Activated naive CD8-positive, alpha-beta T cell (primary cell): ENCODE data around the gene CHAMP1.
"Not testable (repeated sequence)": the region's sequence is repeated elsewhere in the genome, so short reads cannot be mapped to it uniquely, and the experiment has no call there.

Experiments
- H3K27ac Mint-ChIP-seq: one replicate; pipeline ENCODE4 v1.8.0; 2021; ENCODE audit warnings: mixed read lengths
- H3K27me3 Mint-ChIP-seq: one replicate; pipeline ENCODE4 v1.8.0; 2021; ENCODE audit warnings: mixed read lengths
- H3K36me3 Mint-ChIP-seq: one replicate; pipeline ENCODE4 v1.8.0; 2021; ENCODE audit warnings: mixed read lengths
- H3K4me1 Mint-ChIP-seq: one replicate; pipeline ENCODE4 v1.8.0; 2021; ENCODE audit warnings: low read depth, mixed read lengths
- H3K4me3 Mint-ChIP-seq: one replicate; pipeline ENCODE4 v1.8.0; 2021; ENCODE audit warnings: mild to moderate bottlenecking, mixed read lengths
- H3K9me3 Mint-ChIP-seq: one replicate; pipeline ENCODE4 v1.8.0; 2021; ENCODE audit warnings: low read depth, mixed read lengths

The CHAMP1 gene

DNA sequence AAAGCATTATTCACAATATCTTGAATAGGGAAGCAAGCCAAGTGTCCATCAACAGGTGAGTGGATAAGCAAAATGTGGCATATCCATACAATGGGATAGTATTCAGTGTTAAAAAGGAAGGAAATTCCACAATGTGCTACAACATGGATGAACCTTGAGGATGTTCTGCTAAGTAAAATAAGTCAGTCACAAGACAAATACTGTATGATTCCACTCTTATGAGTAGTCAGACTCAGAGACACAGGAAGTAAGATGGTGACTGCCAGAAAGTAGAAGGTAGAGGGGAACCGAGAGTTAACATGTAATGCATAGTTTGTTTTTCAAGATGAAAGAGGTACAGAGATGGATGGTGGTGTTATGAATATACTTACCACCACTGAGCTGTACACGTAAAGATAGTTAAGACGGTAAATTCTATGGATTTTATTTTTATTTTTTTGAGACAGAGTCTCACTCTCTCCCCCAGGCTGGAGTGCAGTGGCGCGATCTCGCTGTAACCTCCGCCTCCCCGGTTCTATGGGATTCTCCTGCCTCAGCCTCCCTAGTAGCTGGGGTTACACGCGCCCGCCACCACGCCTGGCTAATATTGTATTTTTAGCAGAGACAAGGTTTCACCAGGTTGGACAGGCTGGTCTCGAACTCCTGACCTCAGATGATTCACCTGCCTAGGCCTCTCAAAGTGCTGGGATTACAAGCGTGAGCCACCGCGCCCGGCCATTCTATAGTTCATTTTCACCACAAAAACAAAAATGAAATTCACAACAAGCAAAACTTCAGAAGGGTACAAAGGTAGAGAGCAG lies 1.0 kb upstream of the CHAMP1 start:
- no peaks in the 10 kb centered on the region for H3K9me3 Mint-ChIP-seq
- peak overlapping the region; percentile 96 for H3K27ac Mint-ChIP-seq
- peak overlapping the region; percentile 94 for H3K4me3 Mint-ChIP-seq
- H3K4me1 Mint-ChIP-seq, result peaks cover 41% of the 10 kb centered on the region
- no peaks in the 10 kb centered on the region for H3K27me3 Mint-ChIP-seq
- peaks cover 3% of the 10 kb centered on the region for H3K36me3 Mint-ChIP-seq

DNA sequence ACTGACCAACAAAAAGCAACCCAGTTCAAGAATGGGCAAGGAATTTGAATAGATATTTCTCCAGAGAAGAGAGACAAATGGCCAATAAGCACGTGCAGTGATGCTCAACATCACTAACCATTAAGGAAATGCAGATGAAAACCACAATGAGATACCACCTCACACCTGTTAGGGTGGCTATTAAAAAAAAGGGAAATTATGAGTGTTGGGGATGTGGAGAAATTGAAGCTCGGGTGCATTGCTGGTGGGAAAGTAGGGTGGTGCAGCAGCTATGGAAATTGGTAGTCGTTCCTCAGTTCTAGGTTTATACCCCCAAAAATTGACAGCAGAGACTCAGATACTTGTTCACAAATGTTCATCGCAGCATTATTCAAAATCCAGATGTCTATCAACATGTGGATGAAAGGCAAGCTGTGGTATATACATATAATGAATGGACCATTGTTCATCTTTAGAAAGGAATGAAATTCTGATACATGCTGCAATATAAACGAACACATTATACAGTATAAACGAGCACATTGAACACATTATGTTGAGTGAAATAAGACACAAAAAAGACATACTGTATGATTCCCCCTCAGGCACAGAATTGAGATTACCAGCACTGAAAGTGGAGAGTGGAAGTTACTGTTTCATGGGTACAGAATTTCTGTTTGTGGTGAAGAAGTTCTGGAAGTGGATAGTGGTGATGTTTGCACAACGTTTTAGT lies 927 bp downstream of the CHAMP1 start:
- H3K4me1 Mint-ChIP-seq, result peaks cover 60% of the 10 kb centered on the region
- peak overlapping the region; percentile 91 for H3K4me3 Mint-ChIP-seq
- H3K27ac Mint-ChIP-seq, result peak overlapping the region; percentile 93
- peaks cover 9% of the 10 kb centered on the region for H3K36me3 Mint-ChIP-seq
- H3K9me3 Mint-ChIP-seq, result no peaks in the 10 kb centered on the region
- no peaks in the 10 kb centered on the region for H3K27me3 Mint-ChIP-seq

GRCh38 chr13:114318624-114319023 lies 4.3 kb downstream of the CHAMP1 start:
- Mint-ChIP-seq H3K36me3 (peaks cover 15% of the 10 kb centered on the region), H3K4me3 (no peak overlapping the region), H3K9me3 (no peaks in the 10 kb centered on the region), H3K27ac (peak overlapping the region; percentile 61), H3K27me3 (no peaks in the 10 kb centered on the region), H3K4me1 (peaks cover 52% of the 10 kb centered on the region)

- Mint-ChIP-seq H3K36me3 (peaks cover 20% of the 10 kb centered on the region), H3K4me3 (no peak overlapping the region)
These were observed 5.2 kb downstream of the CHAMP1 start for GRCh38 chr13:114319441-114319913.

GRCh38 chr13:114320065-114320464 lies 5.8 kb downstream of the CHAMP1 start:
- Mint-ChIP-seq H3K4me3 (no peak overlapping the region), H3K4me1 (peaks cover 48% of the 10 kb centered on the region), H3K27me3 (no peaks in the 10 kb centered on the region), H3K9me3 (no peaks in the 10 kb centered on the region), H3K36me3 (peaks cover 20% of the 10 kb centered on the region), H3K27ac (peak overlapping the region; percentile 61)

More at GRCh38 chr13:114319441-114319913, 5.2 kb downstream of the CHAMP1 start:
- Mint-ChIP-seq H3K4me1 (peaks cover 51% of the 10 kb centered on the region), H3K9me3 (no peaks in the 10 kb centered on the region), H3K27ac (peak overlapping the region; percentile 61), H3K27me3 (no peaks in the 10 kb centered on the region)

- peaks cover 22% of the 10 kb centered on the region for H3K36me3 Mint-ChIP-seq
- H3K27ac Mint-ChIP-seq, result no peak overlapping the region
- H3K4me3 Mint-ChIP-seq, result no peak overlapping the region
- H3K4me1 Mint-ChIP-seq, result peaks cover 48% of the 10 kb centered on the region
- no peaks in the 10 kb centered on the region for H3K9me3 Mint-ChIP-seq
- H3K27me3 Mint-ChIP-seq, result no peaks in the 10 kb centered on the region
These were observed 7.0 kb downstream of the CHAMP1 start for GRCh38 chr13:114321256-114321655.

DNA sequence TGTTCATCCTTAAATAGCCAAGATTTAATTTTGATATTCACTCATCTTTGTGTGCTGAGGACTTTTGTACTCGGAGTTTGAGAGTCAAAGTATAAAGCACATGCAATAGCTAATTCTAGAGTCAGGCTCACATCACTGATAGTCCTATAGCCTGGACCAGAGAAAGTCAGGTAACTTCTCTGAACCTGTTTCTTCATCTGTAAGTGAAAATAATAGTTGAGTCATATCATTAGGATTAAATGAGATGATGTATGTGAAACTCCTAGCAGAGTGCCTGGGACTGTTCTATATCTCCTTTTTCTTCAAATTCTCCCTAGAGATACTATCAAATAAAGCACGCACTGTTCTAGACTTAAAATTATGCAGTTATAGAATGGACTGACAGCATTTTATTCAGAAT lies 9.0 kb downstream of the CHAMP1 start:
- H3K27me3 Mint-ChIP-seq, result no peaks in the 10 kb centered on the region
- no peak overlapping the region for H3K4me3 Mint-ChIP-seq
- no peak overlapping the region for H3K27ac Mint-ChIP-seq
- H3K4me1 Mint-ChIP-seq, result peaks cover 48% of the 10 kb centered on the region
- no peaks in the 10 kb centered on the region for H3K9me3 Mint-ChIP-seq
- peaks cover 25% of the 10 kb centered on the region for H3K36me3 Mint-ChIP-seq

DNA sequence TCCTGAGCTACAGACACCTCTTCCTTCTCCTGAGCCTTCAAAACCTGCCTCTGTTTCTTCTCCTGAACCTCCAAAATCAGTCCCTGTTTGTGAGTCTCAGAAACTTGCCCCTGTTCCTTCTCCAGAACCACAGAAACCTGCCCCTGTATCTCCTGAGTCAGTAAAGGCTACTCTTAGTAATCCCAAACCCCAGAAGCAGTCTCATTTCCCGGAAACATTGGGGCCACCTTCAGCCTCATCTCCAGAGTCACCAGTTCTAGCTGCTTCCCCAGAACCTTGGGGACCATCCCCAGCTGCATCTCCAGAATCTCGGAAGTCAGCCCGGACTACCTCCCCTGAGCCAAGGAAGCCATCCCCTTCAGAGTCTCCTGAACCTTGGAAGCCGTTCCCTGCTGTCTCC lies 10.0 kb downstream of the CHAMP1 start:
- H3K9me3 Mint-ChIP-seq, result no peaks in the 10 kb centered on the region
- peak overlapping the region; percentile 38 for H3K27ac Mint-ChIP-seq
- peaks cover 25% of the 10 kb centered on the region for H3K36me3 Mint-ChIP-seq
- no peaks in the 10 kb centered on the region for H3K27me3 Mint-ChIP-seq
- peaks cover 38% of the 10 kb centered on the region for H3K4me1 Mint-ChIP-seq
- no peak overlapping the region for H3K4me3 Mint-ChIP-seq

DNA sequence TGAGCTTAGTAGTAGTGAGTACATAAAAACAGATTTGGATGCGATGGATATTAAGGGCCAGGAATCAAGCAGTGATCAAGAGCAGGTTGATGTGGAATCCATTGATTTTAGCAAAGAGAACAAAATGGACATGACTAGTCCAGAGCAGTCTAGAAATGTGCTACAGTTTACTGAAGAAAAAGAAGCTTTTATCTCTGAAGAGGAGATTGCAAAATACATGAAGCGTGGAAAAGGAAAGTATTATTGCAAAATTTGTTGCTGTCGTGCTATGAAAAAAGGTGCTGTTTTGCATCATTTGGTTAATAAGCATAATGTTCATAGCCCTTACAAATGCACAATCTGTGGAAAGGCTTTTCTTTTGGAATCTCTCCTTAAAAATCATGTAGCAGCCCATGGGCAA lies 11.4 kb downstream of the CHAMP1 start:
- Mint-ChIP-seq H3K27me3 (no peaks in the 10 kb centered on the region), H3K27ac (no peak overlapping the region), H3K9me3 (no peaks in the 10 kb centered on the region), H3K36me3 (peaks cover 19% of the 10 kb centered on the region), H3K4me1 (peaks cover 27% of the 10 kb centered on the region), H3K4me3 (no peak overlapping the region)

DNA sequence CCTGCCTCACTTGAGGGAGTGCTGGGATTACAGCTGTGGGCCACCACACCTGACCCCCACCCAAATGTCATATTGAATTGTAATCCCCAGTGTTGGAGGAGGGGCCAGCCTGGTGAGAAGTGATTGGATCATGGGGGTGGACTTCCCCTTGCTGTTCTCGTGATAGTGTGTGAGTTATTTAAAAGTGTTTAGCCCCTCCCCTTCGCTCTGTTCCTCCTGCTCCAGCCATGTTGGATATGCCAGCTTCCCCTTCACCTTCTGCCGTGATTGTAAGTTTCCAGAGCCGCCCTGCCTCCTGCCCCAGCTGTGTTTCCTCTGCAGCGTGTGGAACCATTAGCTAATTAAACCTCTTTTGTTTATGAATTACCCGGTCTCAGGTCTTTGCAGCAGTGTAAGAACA lies 13.7 kb downstream of the CHAMP1 start:
- Mint-ChIP-seq H3K4me3 (no peak overlapping the region), H3K4me1 (peaks cover 27% of the 10 kb centered on the region), H3K27me3 (no peaks in the 10 kb centered on the region), H3K36me3 (peaks cover 13% of the 10 kb centered on the region), H3K9me3 (no peaks in the 10 kb centered on the region), H3K27ac (peak overlapping the region; percentile 50)

DNA sequence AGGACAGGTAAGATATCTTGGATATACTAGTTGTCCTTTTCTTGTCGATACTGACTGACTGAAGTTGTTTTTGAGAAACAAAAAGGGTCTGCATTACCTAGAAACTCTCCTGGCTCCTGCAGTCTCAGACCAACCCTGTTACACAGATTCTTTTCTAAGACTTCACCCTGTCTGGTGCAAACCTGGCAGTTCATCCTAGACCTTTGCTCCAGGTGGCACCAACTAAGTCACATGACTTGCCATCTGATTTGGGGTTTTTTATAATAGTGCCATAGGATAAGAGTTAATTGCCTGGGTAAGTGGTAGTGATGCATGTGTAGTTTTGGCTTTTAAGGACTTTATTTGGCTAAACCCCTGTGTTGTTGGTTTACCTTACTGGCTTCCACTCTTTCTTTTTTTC lies 14.3 kb downstream of the CHAMP1 start:
- no peak overlapping the region for H3K27ac Mint-ChIP-seq
- peaks cover 13% of the 10 kb centered on the region for H3K36me3 Mint-ChIP-seq
- H3K4me3 Mint-ChIP-seq, result no peak overlapping the region
- H3K27me3 Mint-ChIP-seq, result no peaks in the 10 kb centered on the region
- peaks cover 29% of the 10 kb centered on the region for H3K4me1 Mint-ChIP-seq
- no peaks in the 10 kb centered on the region for H3K9me3 Mint-ChIP-seq

DNA sequence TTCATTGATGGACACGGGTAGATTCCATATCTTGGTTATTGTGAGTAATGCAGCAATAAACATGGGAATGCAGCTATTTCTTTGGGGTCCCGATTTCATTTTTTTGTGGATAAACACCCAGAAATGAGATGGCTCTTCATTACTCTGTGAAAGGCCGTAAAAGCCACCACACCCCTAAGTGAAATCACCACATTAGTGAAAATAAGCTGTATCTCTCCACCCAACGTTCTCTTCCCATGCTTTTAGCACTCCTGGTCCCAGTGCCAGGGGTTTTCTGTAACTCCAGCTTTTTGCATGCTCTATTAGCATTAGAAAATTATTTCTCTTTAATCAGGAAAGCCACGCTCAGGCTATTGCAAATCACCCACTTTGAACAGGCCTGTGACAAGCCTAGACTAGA lies 15.8 kb downstream of the CHAMP1 start:
- H3K27me3 Mint-ChIP-seq, result no peaks in the 10 kb centered on the region
- no peak overlapping the region for H3K27ac Mint-ChIP-seq
- no peak overlapping the region for H3K4me3 Mint-ChIP-seq
- H3K4me1 Mint-ChIP-seq, result peaks cover 36% of the 10 kb centered on the region
- no peaks in the 10 kb centered on the region for H3K9me3 Mint-ChIP-seq
- peaks cover 7% of the 10 kb centered on the region for H3K36me3 Mint-ChIP-seq

DNA sequence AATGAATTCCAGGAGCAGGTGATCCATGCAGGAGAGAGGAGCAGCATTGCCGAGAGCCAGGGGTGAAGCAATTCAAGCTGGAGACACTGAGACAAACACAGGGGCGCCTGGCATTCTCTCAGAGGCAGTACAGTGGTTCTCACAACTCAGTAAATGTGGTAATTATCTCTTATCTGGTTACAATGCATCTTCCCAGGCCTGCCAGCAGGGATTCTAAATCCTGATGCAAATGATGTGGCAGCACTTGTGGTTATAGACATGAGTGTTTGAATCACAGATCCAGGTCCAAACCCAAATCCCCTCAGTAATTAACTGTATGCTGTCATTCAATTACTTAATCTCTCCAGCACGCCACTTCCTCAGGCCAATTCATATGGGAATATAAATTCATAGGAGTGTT lies 19.6 kb downstream of the CHAMP1 start:
- H3K27ac Mint-ChIP-seq, H3K36me3 Mint-ChIP-seq, H3K9me3 Mint-ChIP-seq, H3K27me3 Mint-ChIP-seq: not testable (repeated sequence)
- H3K4me1 Mint-ChIP-seq, result peaks cover 12% of the 10 kb centered on the region
- peak overlapping the region; percentile 10 for H3K4me3 Mint-ChIP-seq

- Mint-ChIP-seq H3K9me3 (no peaks in the 10 kb centered on the region), H3K27ac (no peak overlapping the region), H3K27me3 (no peaks in the 10 kb centered on the region), H3K4me1 (peaks cover 12% of the 10 kb centered on the region), H3K4me3 (peak overlapping the region; percentile 10), H3K36me3 (no peaks in the 10 kb centered on the region)
These were observed 20.2 kb downstream of the CHAMP1 start for GRCh38 chr13:114334305-114335053.

DNA sequence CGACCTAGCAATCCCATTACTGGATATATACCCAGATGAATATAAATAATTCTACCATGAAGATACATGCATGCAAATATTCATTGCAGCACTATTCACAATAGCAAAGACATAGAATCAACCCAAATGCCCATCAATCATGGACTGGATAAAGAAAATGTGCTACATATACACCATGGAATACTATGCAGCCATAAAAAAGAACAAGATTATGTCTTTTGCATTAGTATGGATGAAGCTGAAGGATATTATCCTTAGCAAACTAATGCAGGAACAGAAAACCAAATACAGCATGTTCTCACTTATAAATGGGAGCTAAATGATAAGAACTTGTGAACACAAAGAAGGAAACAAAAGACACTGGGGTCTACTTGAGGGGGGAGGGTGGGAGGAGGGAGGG lies 22.2 kb downstream of the CHAMP1 start:
- H3K4me3 Mint-ChIP-seq, H3K27ac Mint-ChIP-seq, H3K27me3 Mint-ChIP-seq, H3K36me3 Mint-ChIP-seq, H3K9me3 Mint-ChIP-seq: not testable (repeated sequence)
- peaks cover 18% of the 10 kb centered on the region for H3K4me1 Mint-ChIP-seq
